Muscle layer of duodenum (tissue), 2 donors: ENCODE results near the gene SNX20.
A peak's percentile ranks its signal among the peaks of the same experiment; 100 is the strongest.

ENCODE experiments used
- H3K27ac ChIP-seq: one replicate; pipeline ENCODE4 v1.7.0; 2013; ENCODE audit warnings: mild to moderate bottlenecking, low read length
- H3K27me3 ChIP-seq: one replicate; pipeline ENCODE4 v1.7.0; 2013; ENCODE audit warnings: low read depth, mild to moderate bottlenecking, control low read depth, low read length
- H3K36me3 ChIP-seq, 2 donors: one replicate each; pipeline ENCODE4 v1.7.0; 2013; ENCODE audit warnings: low read length in 2 of 2, control low read depth in 1 of 2, mild to moderate bottlenecking in 1 of 2; ENCODE audit not compliant: insufficient read depth in 2 of 2, control insufficient read depth in 1 of 2
- H3K4me1 ChIP-seq, 2 donors: one replicate each; pipeline ENCODE4 v1.7.0; 2013; ENCODE audit warnings: low read length in 2 of 2, mild to moderate bottlenecking in 2 of 2, control low read depth in 1 of 2, moderate library complexity in 1 of 2; ENCODE audit not compliant: insufficient read depth in 2 of 2, control insufficient read depth in 1 of 2
- H3K4me3 ChIP-seq, 2 donors: one replicate each; pipeline ENCODE4 v1.7.0; 2013; ENCODE audit warnings: low read length in 2 of 2, low read depth in 1 of 2, mild to moderate bottlenecking in 1 of 2
- H3K9me3 ChIP-seq, 2 donors: one replicate each; pipeline ENCODE4 v1.7.0; 2013; ENCODE audit warnings: low read length in 2 of 2, control low read depth in 1 of 2, mild to moderate bottlenecking in 1 of 2; ENCODE audit not compliant: control insufficient read depth in 1 of 2
- donor health status: healthy.

SNX20 gene

GRCh38 chr16:50676684-50677225 lies 4.4 kb downstream of the SNX20 start:
- Histone ChIP-seq H3K36me3 (peaks cover 0 to 10% of the 10 kb centered on the region in 2 donors), H3K4me3 (no peak overlapping the region), H3K27ac (no peak overlapping the region), H3K4me1 (no peaks in the 10 kb centered on the region), H3K27me3 (no peaks in the 10 kb centered on the region), H3K9me3 (peaks cover 8 to 9% of the 10 kb centered on the region in 2 donors)

DNA sequence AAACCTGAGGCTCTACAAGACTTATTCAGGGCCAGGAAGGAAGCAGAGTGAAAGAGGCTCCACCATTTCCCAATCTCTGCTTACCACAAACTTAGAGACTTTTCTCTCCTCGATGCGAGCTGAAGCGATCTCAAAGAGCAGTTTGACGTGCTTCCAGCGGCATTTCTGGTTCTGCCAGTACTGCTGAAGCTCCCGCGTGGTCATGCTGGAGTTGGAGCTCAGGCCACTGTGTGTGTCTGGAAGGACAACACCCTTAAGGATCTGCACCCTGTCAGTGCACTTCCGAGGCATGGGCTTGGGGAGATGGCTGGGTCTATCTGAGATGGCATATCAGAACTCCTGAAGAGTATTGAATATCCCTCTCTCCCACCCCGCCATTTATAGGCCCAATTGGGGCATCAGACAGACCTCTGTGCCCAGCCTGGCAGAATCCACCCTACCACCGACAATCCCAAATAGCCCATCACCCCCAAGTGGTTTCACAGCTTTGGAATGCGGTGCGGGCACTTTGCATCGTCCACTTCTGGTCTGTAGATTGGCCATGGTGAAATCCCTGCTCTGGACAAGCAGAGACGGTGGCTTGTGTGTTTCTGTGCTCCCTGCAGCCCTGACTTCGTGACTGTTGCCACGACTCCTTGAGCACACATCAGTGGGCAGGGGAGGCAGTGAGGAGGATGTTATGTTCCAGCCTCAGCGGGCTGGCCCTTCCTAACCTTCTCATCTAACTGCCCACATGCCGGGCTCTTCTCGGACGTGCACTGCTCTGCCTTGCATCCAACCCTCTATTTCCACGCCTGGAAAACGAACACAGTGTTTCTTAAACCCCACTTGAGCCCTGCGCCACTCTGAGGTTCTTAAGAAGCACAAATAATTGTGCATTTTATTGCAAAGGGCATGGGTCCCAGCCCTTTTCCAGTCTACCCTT lies 5.2 kb downstream of the SNX20 start:
- no peak overlapping the region for H3K27ac ChIP-seq
- H3K4me3 ChIP-seq, result no peak overlapping the region
- H3K4me1 ChIP-seq, result no peaks in the 10 kb centered on the region
- peaks cover 10 to 11% of the 10 kb centered on the region in 2 donors for H3K9me3 ChIP-seq
- H3K36me3 ChIP-seq, result peaks cover 0 to 10% of the 10 kb centered on the region in 2 donors
- H3K27me3 ChIP-seq, result no peaks in the 10 kb centered on the region

- Histone ChIP-seq H3K4me1 (no peaks in the 10 kb centered on the region), H3K27me3 (no peaks in the 10 kb centered on the region), H3K9me3 (peaks cover 10 to 11% of the 10 kb centered on the region in 2 donors), H3K27ac (no peak overlapping the region), H3K36me3 (peaks cover 0 to 10% of the 10 kb centered on the region in 2 donors), H3K4me3 (no peak overlapping the region)
These were observed 6.3 kb downstream of the SNX20 start for GRCh38 chr16:50674831-50675230.

DNA sequence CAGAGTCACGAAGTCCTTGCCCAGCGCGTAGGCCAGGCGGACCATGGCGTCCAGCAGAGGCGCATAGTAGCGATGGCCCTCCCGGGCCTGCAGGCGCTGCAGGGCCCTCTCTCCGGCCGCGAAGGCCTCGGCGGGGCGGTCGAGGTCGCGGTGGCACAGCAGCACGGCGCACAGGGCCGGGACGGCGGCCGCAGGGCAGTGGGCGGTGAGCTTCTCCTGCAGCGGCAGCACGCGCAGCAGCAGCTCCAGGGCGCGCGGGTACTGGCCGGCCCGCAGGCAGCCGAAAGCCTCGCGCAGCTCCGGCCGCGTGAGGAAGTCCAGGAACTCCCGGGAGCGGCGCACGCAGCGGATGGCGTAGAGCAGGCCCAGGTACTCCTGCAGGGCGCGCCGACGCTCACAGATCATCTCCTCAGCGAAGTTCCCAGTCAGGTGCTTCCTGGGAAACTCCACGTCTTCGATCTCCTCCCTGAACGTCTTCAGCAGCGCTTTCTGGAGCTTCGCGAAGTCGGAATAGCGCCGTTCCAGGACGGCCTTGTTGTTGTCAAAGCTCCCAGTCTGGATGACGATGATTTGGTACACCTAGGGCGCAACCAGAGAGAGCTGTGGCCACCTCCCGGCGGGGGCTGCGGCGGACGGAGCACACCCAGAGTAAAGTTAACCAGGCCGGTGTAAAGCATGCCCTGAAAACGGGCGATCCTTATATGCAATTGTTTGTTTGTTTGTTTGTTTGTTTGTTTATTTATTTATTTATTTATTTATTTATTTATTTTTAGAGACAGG lies 7.4 kb downstream of the SNX20 start:
- Histone ChIP-seq H3K27ac (no peak overlapping the region), H3K27me3 (no peaks in the 10 kb centered on the region), H3K4me1 (peaks cover 0 to 2% of the 10 kb centered on the region in 2 donors), H3K4me3 (no peak overlapping the region), H3K9me3 (peaks cover 10 to 11% of the 10 kb centered on the region in 2 donors), H3K36me3 (peaks cover 0 to 10% of the 10 kb centered on the region in 2 donors)

DNA sequence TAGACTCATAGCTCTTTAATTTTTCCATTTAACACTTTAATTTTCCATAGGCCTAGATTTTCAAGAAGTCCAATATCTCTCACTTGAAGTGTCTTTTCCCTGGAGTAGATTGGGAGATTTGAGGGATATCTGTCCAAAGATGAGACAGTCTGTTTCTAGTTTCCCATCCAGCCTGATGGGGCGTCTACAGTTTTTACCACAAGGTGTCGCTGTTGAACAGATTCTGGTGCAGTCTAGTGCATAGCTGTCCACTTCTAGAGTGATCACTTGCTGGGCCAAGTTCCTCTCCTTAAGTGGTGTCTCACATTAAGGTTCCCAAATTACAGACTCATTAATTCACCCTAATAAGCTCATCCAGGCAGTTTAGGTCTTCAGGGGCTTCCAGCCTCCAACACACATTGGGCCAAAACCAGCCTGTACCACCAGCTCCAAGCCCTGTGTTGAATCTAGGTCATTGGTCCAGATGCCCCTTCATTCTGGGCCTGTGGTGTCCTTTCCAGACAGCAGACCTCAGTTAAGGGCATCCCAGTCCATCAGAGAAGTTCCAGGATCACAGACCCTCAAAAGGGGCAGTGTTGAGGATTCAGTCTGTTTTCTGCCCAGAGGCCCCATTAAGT lies 9.4 kb downstream of the SNX20 start:
- H3K4me1 ChIP-seq, result peaks cover 0 to 10% of the 10 kb centered on the region in 2 donors
- H3K36me3 ChIP-seq, result peaks cover 0 to 10% of the 10 kb centered on the region in 2 donors
- H3K27ac ChIP-seq, result no peak overlapping the region
- peaks cover 10 to 11% of the 10 kb centered on the region in 2 donors for H3K9me3 ChIP-seq
- H3K4me3 ChIP-seq, result peak overlapping the region in 1 of 2 donors; percentile 13
- no peaks in the 10 kb centered on the region for H3K27me3 ChIP-seq

- H3K36me3 ChIP-seq, result peaks cover 0 to 10% of the 10 kb centered on the region in 2 donors
- H3K4me1 ChIP-seq, result peaks cover 0 to 10% of the 10 kb centered on the region in 2 donors
These were observed 10.6 kb downstream of the SNX20 start for GRCh38 chr16:50670476-50670875.

DNA sequence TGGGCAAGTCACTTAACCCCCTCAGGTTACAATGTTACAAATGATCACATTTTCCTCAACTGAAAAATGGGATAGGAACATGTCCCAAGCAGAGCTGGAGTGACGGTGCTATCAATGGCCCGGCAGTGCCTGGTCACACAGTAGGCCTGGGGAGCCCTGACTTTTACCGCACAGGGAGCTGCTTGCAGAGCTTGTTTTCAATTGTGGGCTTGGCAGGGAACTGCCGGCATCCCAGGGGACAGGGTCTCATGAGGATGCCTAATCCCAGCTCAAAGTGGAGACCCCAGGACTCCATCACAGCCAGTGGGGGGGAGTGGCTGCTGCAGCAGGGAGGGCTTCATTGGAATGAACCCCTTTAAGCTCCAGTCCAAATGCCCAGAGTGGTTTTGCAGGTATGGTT lies 11.4 kb downstream of the SNX20 start:
- Histone ChIP-seq H3K27ac (no peak overlapping the region), H3K27me3 (no peaks in the 10 kb centered on the region), H3K4me1 (peaks cover 0 to 15% of the 10 kb centered on the region in 2 donors), H3K9me3 (peaks cover 10 to 11% of the 10 kb centered on the region in 2 donors), H3K4me3 (no peak overlapping the region), H3K36me3 (peaks cover 0 to 10% of the 10 kb centered on the region in 2 donors)

More at GRCh38 chr16:50670476-50670875, 10.6 kb downstream of the SNX20 start:
- Histone ChIP-seq H3K9me3 (peaks cover 10 to 11% of the 10 kb centered on the region in 2 donors), H3K27ac (no peak overlapping the region), H3K27me3 (no peaks in the 10 kb centered on the region), H3K4me3 (no peak overlapping the region)

- Histone ChIP-seq H3K4me1 (peaks cover 0 to 15% of the 10 kb centered on the region in 2 donors), H3K4me3 (no peak overlapping the region), H3K36me3 (peaks cover 0 to 10% of the 10 kb centered on the region in 2 donors), H3K27me3 (no peaks in the 10 kb centered on the region), H3K27ac (no peak overlapping the region), H3K9me3 (peaks cover 10 to 11% of the 10 kb centered on the region in 2 donors)
These were observed 12.6 kb downstream of the SNX20 start for GRCh38 chr16:50668368-50669008.

GRCh38 chr16:50667497-50668367 lies 13.4 kb downstream of the SNX20 start:
- H3K27ac ChIP-seq, result no peak overlapping the region
- no peaks in the 10 kb centered on the region for H3K27me3 ChIP-seq
- peaks cover 0 to 8% of the 10 kb centered on the region in 2 donors for H3K36me3 ChIP-seq
- peaks cover 10 to 11% of the 10 kb centered on the region in 2 donors for H3K9me3 ChIP-seq
- peaks cover 0 to 15% of the 10 kb centered on the region in 2 donors for H3K4me1 ChIP-seq
- H3K4me3 ChIP-seq, result no peak overlapping the region
